Measurements from ENCODE around the gene CAND1.

CAND1 gene

GRCh38 chr12:67299526-67299925, 30.4 kb downstream of the CAND1 start:
- no peak for TF ChIP-seq MYC (IDR thresholded peaks at IDR 0.05; ENCODE audit: low read depth, low read length)
- TF ChIP-seq POLR2A (IDR thresholded peaks at IDR 0.05; ENCODE audit: extremely low read depth, insufficient read length), result no peak
- no peak for TF ChIP-seq MAX (IDR thresholded peaks at IDR 0.05; ENCODE audit: low read depth, low read length)
- no peak for TF ChIP-seq CTCF (IDR thresholded peaks at IDR 0.05; ENCODE audit: low read depth, low read length)
- no peak overlapping the region for H3K4me3 ChIP-seq (ENCODE audit: low read depth, low read length)
- no peak for DNase-seq (ENCODE audit: low read depth)

- no peak overlapping the region for H3K4me3 ChIP-seq (ENCODE audit: low read depth, low read length)
- DNase-seq (ENCODE audit: low read depth), result no peak
- TF ChIP-seq MYC (IDR thresholded peaks at IDR 0.05; ENCODE audit: low read depth, low read length) (no peak), CTCF (IDR thresholded peaks at IDR 0.05; ENCODE audit: low read depth, low read length) (no peak), MAX (IDR thresholded peaks at IDR 0.05; ENCODE audit: low read depth, low read length) (no peak), POLR2A (IDR thresholded peaks at IDR 0.05; ENCODE audit: extremely low read depth, insufficient read length) (no peak)
Measured at GRCh38 chr12:67299926-67300325, 30.8 kb downstream of the CAND1 start.

- TF ChIP-seq MAX (IDR thresholded peaks at IDR 0.05; ENCODE audit: low read depth, low read length) (no peak), CTCF (IDR thresholded peaks at IDR 0.05; ENCODE audit: low read depth, low read length) (no peak), MYC (IDR thresholded peaks at IDR 0.05; ENCODE audit: low read depth, low read length) (no peak), POLR2A (IDR thresholded peaks at IDR 0.05; ENCODE audit: extremely low read depth, insufficient read length) (no peak)
- no peak overlapping the region for H3K4me3 ChIP-seq (ENCODE audit: low read depth, low read length)
- DNase-seq (ENCODE audit: low read depth), result no peak
Measured at GRCh38 chr12:67302162-67302561, 33.0 kb downstream of the CAND1 start.

GRCh38 chr12:67305544-67305943, 36.4 kb downstream of the CAND1 start:
- no peak for DNase-seq (ENCODE audit: low read depth)
- no peak overlapping the region for H3K4me3 ChIP-seq (ENCODE audit: low read depth, low read length)
- TF ChIP-seq MYC (IDR thresholded peaks at IDR 0.05; ENCODE audit: low read depth, low read length), result no peak
- TF ChIP-seq CTCF (IDR thresholded peaks at IDR 0.05; ENCODE audit: low read depth, low read length), result no peak
- TF ChIP-seq MAX (IDR thresholded peaks at IDR 0.05; ENCODE audit: low read depth, low read length), result no peak
- no peak for TF ChIP-seq POLR2A (IDR thresholded peaks at IDR 0.05; ENCODE audit: extremely low read depth, insufficient read length)

- DNase-seq (ENCODE audit: low read depth), result no peak
- no peak for TF ChIP-seq POLR2A (IDR thresholded peaks at IDR 0.05; ENCODE audit: extremely low read depth, insufficient read length)
- TF ChIP-seq MYC (IDR thresholded peaks at IDR 0.05; ENCODE audit: low read depth, low read length), result no peak
- TF ChIP-seq CTCF (IDR thresholded peaks at IDR 0.05; ENCODE audit: low read depth, low read length), result no peak
- no peak for TF ChIP-seq MAX (IDR thresholded peaks at IDR 0.05; ENCODE audit: low read depth, low read length)
- H3K4me3 ChIP-seq (ENCODE audit: low read depth, low read length), result no peak overlapping the region
Measured at GRCh38 chr12:67306712-67307111, 37.6 kb downstream of the CAND1 start.

- no peak for DNase-seq (ENCODE audit: low read depth)
- H3K4me3 ChIP-seq (ENCODE audit: low read depth, low read length), result no peak overlapping the region
- TF ChIP-seq CTCF (IDR thresholded peaks at IDR 0.05; ENCODE audit: low read depth, low read length), result no peak
- TF ChIP-seq POLR2A (IDR thresholded peaks at IDR 0.05; ENCODE audit: extremely low read depth, insufficient read length), result no peak
- no peak for TF ChIP-seq MAX (IDR thresholded peaks at IDR 0.05; ENCODE audit: low read depth, low read length)
- TF ChIP-seq MYC (IDR thresholded peaks at IDR 0.05; ENCODE audit: low read depth, low read length), result no peak
Measured at GRCh38 chr12:67315661-67316060, 46.5 kb downstream of the CAND1 start.
